ENCODE results near the gene DEDD2.

Gene DEDD2

DNA sequence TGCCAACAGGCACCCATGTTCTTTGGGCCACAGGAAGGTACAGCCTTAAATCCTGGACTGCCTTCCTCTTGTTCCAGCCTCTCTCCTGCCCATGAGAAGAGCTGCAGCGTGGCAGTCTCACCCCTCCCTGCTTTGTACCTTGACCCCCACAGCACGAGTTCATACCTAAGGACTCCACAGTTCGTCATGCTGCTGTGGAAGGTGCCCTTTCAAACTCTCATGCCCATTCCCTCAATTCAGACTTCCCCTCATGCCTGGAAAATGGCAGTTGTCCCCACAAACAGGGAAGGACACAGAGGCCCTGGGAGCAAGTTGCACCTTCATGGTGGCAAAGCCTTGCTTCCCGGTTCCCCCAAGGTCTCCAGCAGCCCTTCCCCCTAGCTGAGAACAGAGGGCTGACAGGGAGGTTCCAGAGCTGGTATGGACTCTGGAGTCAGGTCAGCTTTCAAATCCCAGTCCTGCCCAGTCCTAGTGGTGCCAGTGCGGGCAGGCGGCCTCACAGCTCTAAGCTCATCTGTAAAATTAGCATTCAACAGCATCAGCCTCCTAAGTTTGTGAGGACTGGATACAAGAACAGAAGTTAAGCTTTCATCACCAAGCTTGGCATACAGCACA lies 16.3 kb upstream of the DEDD2 start:
- Histone ChIP-seq H3K27ac (ENCODE audit: low read length, poor library complexity, severe bottlenecking) (no peak overlapping the region), H3K23ac (ENCODE audit: low read length in 2 of 2) (peak overlapping the region in 1 of 2 experiments; percentile 42), H2BK5ac (ENCODE audit: low read depth, low read length, poor library complexity, severe bottlenecking) (no peak overlapping the region), H3K4ac (ENCODE audit: low read depth in 1 of 2, low read length in 2 of 2) (no peak overlapping the region), H3K4me3 (ENCODE audit: insufficient read depth in 1 of 2, low read depth in 1 of 2, low read length in 2 of 2) (no peak overlapping the region), H4K91ac (ENCODE audit: low read length) (no peak overlapping the region), H2AK5ac (ENCODE audit: low read length, severe bottlenecking) (no peak overlapping the region), H3K18ac (ENCODE audit: low read depth in 1 of 2, low read length in 2 of 2) (no peak overlapping the region), H3K4me2 (ENCODE audit: low read length, poor library complexity, severe bottlenecking) (no peak overlapping the region), H3K27me3 (ENCODE audit: control insufficient read depth in 1 of 2, insufficient read depth in 1 of 2, low read length in 2 of 2) (no peaks in the 10 kb centered on the region), H2BK15ac (ENCODE audit: low read depth, poor library complexity, severe bottlenecking) (no peak overlapping the region), H2BK120ac (ENCODE audit: low read depth, low read length) (no peak overlapping the region), H3K36me3 (ENCODE audit: control insufficient read depth in 1 of 2, insufficient read depth in 2 of 2, low read depth in 1 of 2, low read length in 2 of 2) (peaks cover 80 to 83% of the 10 kb centered on the region in 2 experiments), H3K14ac (ENCODE audit: low read length in 2 of 2) (no peak overlapping the region), H2AFZ (ENCODE audit: low read depth, low read length) (no peak overlapping the region), H3K79me1 (replicated peaks; ENCODE audit: low read length, poor library complexity, severe bottlenecking) (peaks cover 46% of the 10 kb centered on the region), H2BK12ac (ENCODE audit: low read length in 2 of 2) (no peak overlapping the region), H3K4me1 (ENCODE audit: control insufficient read depth, insufficient read depth, low read depth, low read length) (peaks cover 5% of the 10 kb centered on the region), H3K9me3 (ENCODE audit: control insufficient read depth, low read length) (no peaks in the 10 kb centered on the region), H4K8ac (ENCODE audit: low read length) (no peak overlapping the region), H3K9ac (ENCODE audit: low read length) (no peak overlapping the region)
- DNase-seq: no peak
- WGBS: 93% methylated on average over 6 of the region's 6 CpGs

DNA sequence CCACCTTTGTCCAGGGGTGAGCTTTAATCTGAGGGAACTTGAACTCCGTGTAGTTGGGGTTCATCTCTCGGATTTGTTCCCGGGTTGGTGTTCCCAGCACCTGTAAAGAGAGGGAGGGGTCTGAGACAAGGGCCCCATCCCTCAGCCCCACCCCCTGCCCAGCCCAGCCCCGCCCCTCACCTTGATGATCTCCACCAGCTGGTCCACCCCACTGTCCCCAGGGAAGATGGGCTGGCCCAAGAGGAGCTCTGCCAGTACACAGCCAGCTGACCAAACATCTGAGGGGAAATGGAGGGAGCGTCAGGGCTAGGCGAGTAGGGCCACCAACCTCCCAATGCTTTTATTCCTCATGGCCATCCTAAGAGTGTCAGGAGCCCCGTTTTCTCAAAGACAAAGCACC lies 15.6 kb upstream of the DEDD2 start:
- Histone ChIP-seq H3K4ac (ENCODE audit: low read depth in 1 of 2, low read length in 2 of 2) (no peak overlapping the region), H3K9ac (ENCODE audit: low read length) (no peak overlapping the region), H3K27me3 (ENCODE audit: control insufficient read depth in 1 of 2, insufficient read depth in 1 of 2, low read length in 2 of 2) (no peaks in the 10 kb centered on the region), H3K23ac (ENCODE audit: low read length in 2 of 2) (peak overlapping the region in 1 of 2 experiments; percentile 34), H2BK15ac (ENCODE audit: low read depth, poor library complexity, severe bottlenecking) (no peak overlapping the region), H3K4me3 (ENCODE audit: insufficient read depth in 1 of 2, low read depth in 1 of 2, low read length in 2 of 2) (no peak overlapping the region), H2BK5ac (ENCODE audit: low read depth, low read length, poor library complexity, severe bottlenecking) (no peak overlapping the region), H3K4me1 (ENCODE audit: control insufficient read depth, insufficient read depth, low read depth, low read length) (peaks cover 7% of the 10 kb centered on the region), H3K27ac (ENCODE audit: low read length, poor library complexity, severe bottlenecking) (no peak overlapping the region), H3K4me2 (ENCODE audit: low read length, poor library complexity, severe bottlenecking) (no peak overlapping the region), H2AFZ (ENCODE audit: low read depth, low read length) (no peak overlapping the region), H3K14ac (ENCODE audit: low read length in 2 of 2) (no peak overlapping the region), H2AK5ac (ENCODE audit: low read length, severe bottlenecking) (no peak overlapping the region), H3K18ac (ENCODE audit: low read depth in 1 of 2, low read length in 2 of 2) (no peak overlapping the region), H4K8ac (ENCODE audit: low read length) (no peak overlapping the region), H3K9me3 (ENCODE audit: control insufficient read depth, low read length) (no peaks in the 10 kb centered on the region), H2BK12ac (ENCODE audit: low read length in 2 of 2) (no peak overlapping the region), H2BK120ac (ENCODE audit: low read depth, low read length) (no peak overlapping the region), H3K36me3 (ENCODE audit: control insufficient read depth in 1 of 2, insufficient read depth in 2 of 2, low read depth in 1 of 2, low read length in 2 of 2) (peaks cover 86 to 87% of the 10 kb centered on the region in 2 experiments), H4K91ac (ENCODE audit: low read length) (no peak overlapping the region), H3K79me1 (replicated peaks; ENCODE audit: low read length, poor library complexity, severe bottlenecking) (peaks cover 48% of the 10 kb centered on the region)
- WGBS: 91% methylated on average over 7 of the region's 7 CpGs
- no peak for DNase-seq

DNA sequence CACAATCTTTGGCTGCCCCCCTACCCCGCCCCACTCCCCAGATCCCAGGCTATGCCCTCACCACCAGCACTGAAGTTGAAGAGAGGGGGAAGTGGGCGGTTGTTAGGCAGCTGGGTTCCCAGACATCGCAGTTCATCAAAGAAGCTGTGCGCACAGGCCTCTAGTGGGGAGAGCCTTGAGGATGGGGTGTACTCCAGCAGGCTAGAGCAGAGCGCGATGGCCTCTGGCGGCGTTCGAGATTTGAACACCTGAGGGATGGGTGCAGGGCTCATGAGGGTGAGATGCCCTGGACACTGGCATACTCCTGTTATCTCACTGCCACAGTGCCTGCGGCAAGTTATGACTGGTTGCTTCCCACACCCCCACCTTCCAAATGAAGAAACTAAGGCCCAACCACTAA lies 15.0 kb upstream of the DEDD2 start:
- Histone ChIP-seq H4K8ac (ENCODE audit: low read length) (no peak overlapping the region), H3K27ac (ENCODE audit: low read length, poor library complexity, severe bottlenecking) (no peak overlapping the region), H3K14ac (ENCODE audit: low read length in 2 of 2) (no peak overlapping the region), H3K79me1 (replicated peaks; ENCODE audit: low read length, poor library complexity, severe bottlenecking) (peaks cover 50% of the 10 kb centered on the region), H3K4me2 (ENCODE audit: low read length, poor library complexity, severe bottlenecking) (no peak overlapping the region), H3K9me3 (ENCODE audit: control insufficient read depth, low read length) (no peaks in the 10 kb centered on the region), H3K27me3 (ENCODE audit: control insufficient read depth in 1 of 2, insufficient read depth in 1 of 2, low read length in 2 of 2) (no peaks in the 10 kb centered on the region), H2BK120ac (ENCODE audit: low read depth, low read length) (no peak overlapping the region), H2BK5ac (ENCODE audit: low read depth, low read length, poor library complexity, severe bottlenecking) (no peak overlapping the region), H3K4me3 (ENCODE audit: insufficient read depth in 1 of 2, low read depth in 1 of 2, low read length in 2 of 2) (no peak overlapping the region), H2BK15ac (ENCODE audit: low read depth, poor library complexity, severe bottlenecking) (no peak overlapping the region), H2AK5ac (ENCODE audit: low read length, severe bottlenecking) (no peak overlapping the region), H3K23ac (ENCODE audit: low read length in 2 of 2) (no peak overlapping the region), H3K4me1 (ENCODE audit: control insufficient read depth, insufficient read depth, low read depth, low read length) (peaks cover 7% of the 10 kb centered on the region), H3K18ac (ENCODE audit: low read depth in 1 of 2, low read length in 2 of 2) (no peak overlapping the region), H4K91ac (ENCODE audit: low read length) (no peak overlapping the region), H3K36me3 (ENCODE audit: control insufficient read depth in 1 of 2, insufficient read depth in 2 of 2, low read depth in 1 of 2, low read length in 2 of 2) (peaks cover 92 to 94% of the 10 kb centered on the region in 2 experiments), H3K9ac (ENCODE audit: low read length) (no peak overlapping the region), H2AFZ (ENCODE audit: low read depth, low read length) (no peak overlapping the region), H2BK12ac (ENCODE audit: low read length in 2 of 2) (no peak overlapping the region), H3K4ac (ENCODE audit: low read depth in 1 of 2, low read length in 2 of 2) (no peak overlapping the region)
- WGBS: 100% methylated on average over 9 of the region's 10 CpGs
- no peak for DNase-seq

DNA sequence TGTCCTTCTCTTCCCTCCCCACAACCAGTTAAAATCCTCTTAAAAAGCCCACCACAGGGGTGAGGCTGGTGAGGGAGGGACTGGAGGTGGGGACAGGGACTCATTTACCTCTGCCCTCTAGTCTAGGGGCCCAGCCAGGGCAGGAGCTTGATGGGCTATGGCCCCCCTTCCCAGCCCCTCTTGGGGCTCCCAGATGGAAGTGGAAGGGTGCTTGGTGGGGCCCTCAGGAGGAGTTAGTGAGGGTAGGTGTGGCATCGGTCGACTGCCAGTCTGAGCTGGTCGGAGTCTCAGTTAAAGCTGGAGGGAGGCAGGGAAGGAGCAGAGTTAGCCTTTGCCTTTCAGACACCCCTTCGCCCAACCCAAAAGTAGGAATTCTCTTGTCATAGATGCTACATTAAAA lies 13.1 kb upstream of the DEDD2 start:
- no peak overlapping the region for H3K4ac ChIP-seq (ENCODE audit: low read depth in 1 of 2, low read length in 2 of 2)
- H2BK15ac ChIP-seq (ENCODE audit: low read depth, poor library complexity, severe bottlenecking): no peak overlapping the region
- H2BK120ac ChIP-seq (ENCODE audit: low read depth, low read length): no peak overlapping the region
- no peak overlapping the region for H4K8ac ChIP-seq (ENCODE audit: low read length)
- no peak overlapping the region for H4K91ac ChIP-seq (ENCODE audit: low read length)
- H2BK12ac ChIP-seq (ENCODE audit: low read length in 2 of 2): no peak overlapping the region
- no peak overlapping the region for H3K4me3 ChIP-seq (ENCODE audit: insufficient read depth in 1 of 2, low read depth in 1 of 2, low read length in 2 of 2)
- H3K36me3 ChIP-seq (ENCODE audit: control insufficient read depth in 1 of 2, insufficient read depth in 2 of 2, low read depth in 1 of 2, low read length in 2 of 2): peaks cover 94 to 95% of the 10 kb centered on the region in 2 experiments
- H3K18ac ChIP-seq (ENCODE audit: low read depth in 1 of 2, low read length in 2 of 2): no peak overlapping the region
- no peaks in the 10 kb centered on the region for H3K9me3 ChIP-seq (ENCODE audit: control insufficient read depth, low read length)
- no peak overlapping the region for H3K9ac ChIP-seq (ENCODE audit: low read length)
- peaks cover 49% of the 10 kb centered on the region for H3K79me1 ChIP-seq (replicated peaks; ENCODE audit: low read length, poor library complexity, severe bottlenecking)
- H3K23ac ChIP-seq (ENCODE audit: low read length in 2 of 2): no peak overlapping the region
- H2AFZ ChIP-seq (ENCODE audit: low read depth, low read length): no peak overlapping the region
- H3K4me1 ChIP-seq (ENCODE audit: control insufficient read depth, insufficient read depth, low read depth, low read length): peaks cover 12% of the 10 kb centered on the region
- H3K27me3 ChIP-seq (ENCODE audit: control insufficient read depth in 1 of 2, insufficient read depth in 1 of 2, low read length in 2 of 2): no peaks in the 10 kb centered on the region
- no peak overlapping the region for H3K4me2 ChIP-seq (ENCODE audit: low read length, poor library complexity, severe bottlenecking)
- H2BK5ac ChIP-seq (ENCODE audit: low read depth, low read length, poor library complexity, severe bottlenecking): no peak overlapping the region
- no peak for DNase-seq
- no peak overlapping the region for H2AK5ac ChIP-seq (ENCODE audit: low read length, severe bottlenecking)
- WGBS: 93% methylated on average over 4 of the region's 4 CpGs
- no peak overlapping the region for H3K27ac ChIP-seq (ENCODE audit: low read length, poor library complexity, severe bottlenecking)
- H3K14ac ChIP-seq (ENCODE audit: low read length in 2 of 2): no peak overlapping the region

All from mesenchymal stem cell (in vitro differentiated cells and primary cell).